Right cardiac atrium (tissue), 5 donors: ENCODE data around the gene ANKRD27. TPM values are rescaled to one million over a fixed set of nuclear protein-coding genes. Genes with fewer than 3 reads are reported as not detected.
A peak's percentile ranks its signal among the peaks of the same experiment; 100 is the strongest.
"Not testable (repeated sequence)": the region's sequence is repeated elsewhere in the genome, so short reads cannot be mapped to it uniquely, and the experiment has no call there.

ENCODE experiments used
- ATAC-seq, 2 donors: fragments of 200-7000 bp; cut with Tn5 transposase; one replicate each; pipeline versions ENCODE4 v1.8.0 to v1.9.1; 2020; ENCODE audit warnings: moderate library complexity in 2 of 2, mild to moderate bottlenecking in 1 of 2
- DNase-seq, 3 donors: peaks; one replicate each; pipeline ENCODE4 v3.0.0-alpha.2; 2020
- H3K27ac ChIP-seq: one replicate; pipeline ENCODE4 v1.5.1; 2013; ENCODE audit warnings: mild to moderate bottlenecking, low read length, control low read depth, moderate library complexity
- H3K27me3 ChIP-seq: one replicate; pipeline ENCODE4 v1.6.1; 2013; ENCODE audit not compliant: control insufficient read depth, insufficient read depth
- H3K4me1 ChIP-seq: one replicate; pipeline ENCODE4 v1.6.1; 2013; ENCODE audit warnings: low read length; ENCODE audit not compliant: control insufficient read depth, insufficient read depth
- H3K4me3 ChIP-seq: one replicate; pipeline ENCODE4 v1.5.1; 2013; ENCODE audit warnings: low read length, control low read depth
- H3K9me3 ChIP-seq: one replicate; pipeline ENCODE4 v1.6.1; 2013; ENCODE audit warnings: low read length; ENCODE audit not compliant: control insufficient read depth
- WGBS: extraction: QIAGEN DNeasy Blood & Tissue Kit; methylation state at CpG from one replicate; pipeline ENCODE4 v1.1.7; 2013; 5-methylcytosine and 5-hydroxymethylcytosine counted together
- intact Hi-C, 4 donors: fragments of 100-400 bp; cut with DNase I; formaldehyde crosslinking; loops; one replicate each; pipeline versions ENCODE4 v1.11.0 to v1.14.0; 2022 to 2023
- long read RNA-seq, 4 donors: library from polyadenylated mRNA; unstranded; transcript quantifications; one replicate each; pipeline ENCODE4 v2.0.0, GENCODE V29; 2020 to 2021
- polyA plus RNA-seq: library from polyadenylated mRNA; stranded (reverse); fragments of 200-250 nt; gene quantifications from one replicate; pipeline ENCODE4 v1.2.3, GENCODE V29; 2013
- total RNA-seq, 4 donors: library from RNA; stranded (reverse); fragmentation: NEBNext Ultra II Directional; extraction: Animal tissue kit (Norgen Biotek cat#: 25700); gene quantifications; one replicate each; pipeline ENCODE4 v1.2.1, GENCODE V29; 2021
- donor health status: healthy with polysubstance abuse.
- donor health status: DM: no; HTN: yes; CAD: no.
- donor health status: DM: no; HTN: no; CAD: no.
- donor health status: DM: no; HTN: yes; CAD: no; lungs with severe emphysema.
- donor health status: DM: yes; HTN: yes; CAD: no.

Gene ANKRD27
- 10 to 100 TPM; 16.0 to 27.9 (median 23.0) TPM for total RNA-seq
- polyA plus RNA-seq, result 8.4 TPM
- long read RNA-seq, donor 1, full-length matches to known transcripts, result 15 of 44 reads
- long read RNA-seq, donor 1, partial matches to known transcripts, result 15 of 44 reads
- long read RNA-seq, donor 1, other reads (novel, unspliced or antisense), result 14 of 44 reads
- long read RNA-seq, donor 2, full-length matches to known transcripts, result 8 of 23 reads
- long read RNA-seq, donor 2, partial matches to known transcripts, result 5 of 23 reads
- long read RNA-seq, donor 2, other reads (novel, unspliced or antisense), result 10 of 23 reads
- long read RNA-seq, donor 3, full-length matches to known transcripts, result 68 of 158 reads
- long read RNA-seq, donor 3, partial matches to known transcripts, result 31 of 158 reads
- long read RNA-seq, donor 3, other reads (novel, unspliced or antisense), result 59 of 158 reads
- long read RNA-seq, donor 4, full-length matches to known transcripts, result 10 of 20 reads
- long read RNA-seq, donor 4, partial matches to known transcripts, result 5 of 20 reads
- long read RNA-seq, donor 4, other reads (novel, unspliced or antisense), result 5 of 20 reads

- Histone ChIP-seq H3K9me3 (no peaks in the 10 kb centered on the region), H3K4me1 (peaks cover 4% of the 10 kb centered on the region), H3K4me3 (peak within 1 kb of the TSS; percentile 76), H3K27ac (peak within 1 kb of the TSS; percentile 56), H3K27me3 (no peaks in the 10 kb centered on the region)
- DNase-seq (peak; percentile 98 to 100 (median 99)), ATAC-seq (peak; percentile 97)
- intact Hi-C loops, result no loop called here
- under 1% methylated on average over 75 of the region's 75 CpGs for WGBS
These were observed at the start of gene ANKRD27 for GRCh38 chr19:32674931-32675719. Gene ANKRD27 (minus strand): TSS chr19:32675180. CDS start chr19:32659015, 16,165 bp downstream.

DNA sequence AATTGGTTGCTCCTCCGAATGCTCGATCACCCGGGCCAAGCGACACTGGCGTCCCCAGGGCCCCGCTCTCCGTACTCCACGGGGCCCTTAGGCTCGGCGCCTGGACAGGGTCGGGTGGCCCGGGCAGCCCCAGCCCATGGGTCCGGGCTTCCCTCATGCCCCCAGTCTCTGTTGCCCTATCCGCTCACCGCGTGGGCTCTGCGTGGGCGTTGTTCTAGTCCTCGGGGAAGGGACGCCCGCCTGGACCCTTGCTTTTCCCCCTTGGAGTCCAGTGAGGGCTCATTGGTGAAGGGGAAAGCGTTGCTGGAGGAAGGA lies 45.9 kb upstream of the ANKRD27 start:
- 95% methylated on average over 22 of the region's 22 CpGs for whole genome bisulfite sequencing
- intact Hi-C loops, result no loop called here

GRCh38 chr19:32720216-32720935 lies 45.4 kb upstream of the ANKRD27 start:
- Histone ChIP-seq H3K9me3 (no peaks in the 10 kb centered on the region), H3K4me3 (no peak overlapping the region), H3K4me1 (no peaks in the 10 kb centered on the region), H3K27me3 (no peaks in the 10 kb centered on the region), H3K27ac (no peak overlapping the region)
- intact Hi-C loops, result no loop called here
- DNase-seq (no peak), ATAC-seq (peak in 1 of 2 donors; percentile 41)
- WGBS, result 94% methylated on average over 22 of the region's 22 CpGs

More for the DNA sequence above, 45.9 kb upstream of the ANKRD27 start:
- DNase-seq (peak in 1 of 3 donors; percentile 44), ATAC-seq (peak in 1 of 2 donors; percentile 42)
- H3K4me1 ChIP-seq, result no peaks in the 10 kb centered on the region
- H3K27me3 ChIP-seq, result no peaks in the 10 kb centered on the region
- H3K27ac ChIP-seq, result no peak overlapping the region
- H3K4me3 ChIP-seq, result no peak overlapping the region
- no peaks in the 10 kb centered on the region for H3K9me3 ChIP-seq

GRCh38 chr19:32719611-32720059 lies 44.7 kb upstream of the ANKRD27 start, which contains the start of gene TDRD12:
Gene TDRD12 (plus strand): TSS chr19:32719767. CDS start chr19:32720073, 306 bp downstream.
- WGBS, result 91% methylated on average over 44 of the region's 44 CpGs
- intact Hi-C loops, result no loop called here
- Histone ChIP-seq H3K9me3 (no peaks in the 10 kb centered on the region), H3K27ac (no peak within 1 kb of the TSS), H3K4me3 (no peak within 1 kb of the TSS), H3K4me1 (no peaks in the 10 kb centered on the region), H3K27me3 (no peaks in the 10 kb centered on the region)
- ATAC-seq, result peak; percentile 16 to 40
- DNase-seq, result peak in 2 of 3 donors; percentile 45 to 52

GRCh38 chr19:32718286-32718685 lies 43.3 kb upstream of the ANKRD27 start:
- ATAC-seq (no peak), DNase-seq (no peak)
- no peaks in the 10 kb centered on the region for H3K9me3 ChIP-seq
- no peak overlapping the region for H3K27ac ChIP-seq
- intact Hi-C loops, result no loop called here
- no peaks in the 10 kb centered on the region for H3K27me3 ChIP-seq
- no peaks in the 10 kb centered on the region for H3K4me1 ChIP-seq
- no peak overlapping the region for H3K4me3 ChIP-seq
- WGBS, result 91% methylated on average over 7 of the region's 7 CpGs

DNA sequence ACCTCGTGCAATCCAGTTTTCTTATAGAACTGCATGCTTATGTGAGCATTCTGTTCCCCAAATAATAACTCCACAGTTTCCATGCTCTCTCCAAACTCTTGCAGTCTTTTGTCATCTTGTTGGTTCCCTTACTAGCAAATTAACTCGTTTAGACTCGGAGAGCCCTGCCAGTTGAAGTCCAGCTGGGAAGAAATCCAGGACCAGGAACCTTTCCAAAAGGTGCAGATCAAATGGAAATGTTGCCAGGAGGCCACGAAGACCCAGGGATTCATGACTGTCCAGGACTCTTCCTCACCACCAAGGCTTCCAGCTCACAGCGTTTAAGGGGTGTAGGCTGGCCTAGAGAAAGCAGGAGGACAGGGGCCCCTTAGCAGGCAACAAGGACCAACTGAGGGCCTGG lies 42.5 kb upstream of the ANKRD27 start:
- ATAC-seq, result no peak
- no peak for DNase-seq
- no peaks in the 10 kb centered on the region for H3K9me3 ChIP-seq
- no peak overlapping the region for H3K27ac ChIP-seq
- no peak overlapping the region for H3K4me3 ChIP-seq
- H3K27me3 ChIP-seq, result no peaks in the 10 kb centered on the region
- intact Hi-C loops, result no loop called here
- WGBS, result 60% methylated on average over 5 of the region's 5 CpGs
- H3K4me1 ChIP-seq, result no peaks in the 10 kb centered on the region

GRCh38 chr19:32716203-32716602 lies 41.2 kb upstream of the ANKRD27 start:
- H3K9me3 ChIP-seq, H3K4me3 ChIP-seq, intact Hi-C loops, ATAC-seq, H3K4me1 ChIP-seq, H3K27ac ChIP-seq, H3K27me3 ChIP-seq, DNase-seq: not testable (repeated sequence)
- WGBS, result 97% methylated on average over 7 of the region's 7 CpGs

DNA sequence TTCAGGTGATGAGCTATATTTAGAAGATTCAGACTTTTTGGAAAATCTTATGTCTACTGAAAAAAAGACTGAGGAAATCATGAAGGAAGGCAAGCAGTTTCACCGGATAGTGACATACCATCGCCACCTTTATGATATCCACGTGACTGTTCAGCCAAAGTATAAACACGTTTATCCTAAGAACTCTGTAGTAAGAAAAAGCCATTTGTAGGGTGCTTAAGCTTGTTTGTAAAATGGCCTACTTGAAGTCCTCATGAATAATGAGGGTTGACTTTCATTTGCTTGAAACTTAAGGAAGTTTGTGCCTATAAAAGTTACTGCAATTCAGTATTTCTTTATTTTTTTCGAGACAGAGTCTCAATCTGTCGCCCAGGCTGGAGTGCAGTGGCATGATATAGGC lies 36.8 kb upstream of the ANKRD27 start:
- ATAC-seq (no peak), DNase-seq (no peak)
- intact Hi-C loops, result no loop called here
- Histone ChIP-seq H3K4me1 (no peaks in the 10 kb centered on the region), H3K9me3 (no peaks in the 10 kb centered on the region), H3K27me3 (no peaks in the 10 kb centered on the region), H3K4me3 (no peak overlapping the region), H3K27ac (no peak overlapping the region)
- WGBS, result 96% methylated on average over 6 of the region's 6 CpGs

DNA sequence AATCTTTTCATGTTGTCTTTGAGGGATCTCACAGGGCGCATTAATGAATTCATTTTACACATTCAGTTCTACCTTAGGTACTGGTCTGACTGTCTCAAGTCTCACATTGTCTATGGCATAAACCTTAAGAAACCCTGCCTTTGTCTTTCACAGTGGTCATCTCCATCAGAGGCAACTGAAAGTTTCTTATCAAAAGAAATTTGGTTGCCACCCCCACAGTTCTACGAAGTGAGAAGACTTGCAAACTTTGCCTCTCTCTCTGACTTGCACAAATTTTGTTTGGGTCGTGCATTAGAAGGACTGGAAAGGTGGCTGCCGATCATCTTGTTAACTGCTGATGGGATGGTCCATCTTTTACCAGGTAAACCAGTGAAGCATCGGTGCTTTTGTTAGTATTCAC lies 34.1 kb upstream of the ANKRD27 start:
- WGBS, result 88% methylated on average over 5 of the region's 5 CpGs
- Histone ChIP-seq H3K27me3 (no peaks in the 10 kb centered on the region), H3K27ac (no peak overlapping the region), H3K4me3 (no peak overlapping the region), H3K4me1 (no peaks in the 10 kb centered on the region), H3K9me3 (no peaks in the 10 kb centered on the region)
- ATAC-seq, result no peak
- intact Hi-C loops, result no loop called here
- no peak for DNase-seq

- Histone ChIP-seq H3K9me3 (no peaks in the 10 kb centered on the region), H3K27me3 (no peaks in the 10 kb centered on the region), H3K27ac (no peak overlapping the region), H3K4me3 (no peak overlapping the region), H3K4me1 (no peaks in the 10 kb centered on the region)
- no peak for ATAC-seq
- intact Hi-C loops, result no loop called here
- DNase-seq, result no peak
- 88% methylated on average over 3 of the region's 3 CpGs for WGBS
These were observed 33.5 kb upstream of the ANKRD27 start for GRCh38 chr19:32708457-32708856.
